HEK293T (cell line): ENCODE measurements around the gene ANKRD62.
"Not testable (repeated sequence)": the region's sequence is repeated elsewhere in the genome, so short reads cannot be mapped to it uniquely, and the experiment has no call there.

Experiments used
- BHLHE40 ChIP-seq: fragments of 450-650 bp; IDR thresholded peaks from 2 replicates; pipeline ENCODE4 v1.6.1; 2016; ENCODE audit warnings: mild to moderate bottlenecking, moderate library complexity, borderline replicate concordance
- ELF4 ChIP-seq: fragments of 450-650 bp; IDR thresholded peaks from 2 replicates; pipeline ENCODE4 v1.6.1; 2017; ENCODE audit warnings: antibody characterized with exemption
- FOXA1 ChIP-seq: fragments of 450-650 bp; IDR thresholded peaks from 2 replicates; pipeline ENCODE4 v1.6.1; 2016; ENCODE audit warnings: mild to moderate bottlenecking
- FOXK2 ChIP-seq: fragments of 450-650 bp; IDR thresholded peaks from 2 replicates; pipeline ENCODE4 v1.6.1; 2016; ENCODE audit warnings: mild to moderate bottlenecking
- FOXM1 ChIP-seq: fragments of 450-650 bp; IDR thresholded peaks from 2 replicates; pipeline ENCODE4 v1.6.1; 2017; ENCODE audit warnings: mild to moderate bottlenecking, borderline replicate concordance
- HDGF ChIP-seq: fragments of 450-650 bp; IDR thresholded peaks from 2 replicates; pipeline ENCODE4 v1.6.1; 2017; ENCODE audit warnings: antibody characterized with exemption, borderline replicate concordance
- NFRKB ChIP-seq: fragments of 450-650 bp; IDR thresholded peaks from 2 replicates; pipeline ENCODE4 v1.6.1; 2016; ENCODE audit warnings: mild to moderate bottlenecking, moderate library complexity
- SP1 ChIP-seq: fragments of 450-650 bp; IDR thresholded peaks from 2 replicates; pipeline ENCODE4 v1.6.1; 2017
- TARDBP ChIP-seq: fragments of 450-650 bp; IDR thresholded peaks from 2 replicates; pipeline ENCODE4 v1.6.1; 2016
- ZNF384 ChIP-seq: fragments of 450-650 bp; IDR thresholded peaks from 2 replicates; pipeline ENCODE4 v1.6.1; 2016

GRCh38 chr18:12122043-12122389, 28.4 kb downstream of the ANKRD62 start:
- not testable (repeated sequence) for TF ChIP-seq BHLHE40, SP1, ELF4, FOXK2, FOXM1, FOXA1, ZNF384, NFRKB, HDGF, TARDBP
